GM12874 (cell line): ENCODE results near the gene TMED4.

Source experiments
- CTCF ChIP-seq: IDR thresholded peaks from 2 replicates; pipeline ENCODE4 v1.5.1; 2011; ENCODE audit warnings: low read depth, mild to moderate bottlenecking, control low read depth, low read length, moderate library complexity; ENCODE audit not compliant: insufficient read depth

Gene TMED4

GRCh38 chr7:44616545-44616944 is 34.5 kb upstream of the TMED4 start:
- TF ChIP-seq CTCF = no peak

- TF ChIP-seq CTCF = no peak
Measured at GRCh38 chr7:44615793-44616192, 33.8 kb upstream of the TMED4 start.

- TF ChIP-seq CTCF = no peak
Measured at GRCh38 chr7:44615149-44615611, 33.1 kb upstream of the TMED4 start.

- TF ChIP-seq CTCF = no peak
Measured at GRCh38 chr7:44609829-44610228, 27.8 kb upstream of the TMED4 start.

GRCh38 chr7:44608916-44609648 is 27.1 kb upstream of the TMED4 start:
- TF ChIP-seq CTCF = no peak

- no peak for TF ChIP-seq CTCF
Measured at GRCh38 chr7:44607141-44608068, 25.4 kb upstream of the TMED4 start.
